BLaER1 (cell line): ENCODE measurements around the gene C7orf33.
"Not testable (repeated sequence)": the region's sequence is repeated elsewhere in the genome, so short reads cannot be mapped to it uniquely, and the experiment has no call there.

Experiments
- H3K27ac ChIP-seq: shearing (Covaris generic); formaldehyde crosslinking; 2 replicates; pipeline ENCODE4 v1.8.1; 2022
- H3K27me3 ChIP-seq: shearing (Covaris generic); formaldehyde crosslinking; 2 replicates; pipeline ENCODE4 v1.8.1; 2022
- H3K36me3 ChIP-seq: shearing (Covaris generic); formaldehyde crosslinking; 2 replicates; pipeline ENCODE4 v1.8.1; 2022
- H3K4me1 ChIP-seq: shearing (Covaris generic); formaldehyde crosslinking; 2 replicates; pipeline ENCODE4 v1.8.1; 2022
- H3K4me2 ChIP-seq: shearing (Covaris generic); formaldehyde crosslinking; 2 replicates; pipeline ENCODE4 v1.8.1; 2022
- H3K4me3 ChIP-seq: shearing (Covaris generic); formaldehyde crosslinking; 2 replicates; pipeline ENCODE4 v1.8.1; 2022
- H3K9ac ChIP-seq: shearing (Covaris generic); formaldehyde crosslinking; 2 replicates; pipeline ENCODE4 v1.8.1; 2022
- H3K9me3 ChIP-seq: shearing (Covaris generic); formaldehyde crosslinking; 2 replicates; pipeline ENCODE4 v1.8.1; 2022
- H4K20me1 ChIP-seq: shearing (Covaris generic); formaldehyde crosslinking; 2 replicates; pipeline ENCODE4 v1.8.1; 2022
- Cebpa-rat ChIP-seq: shearing (Covaris generic); IDR thresholded peaks from 2 replicates; pipeline ENCODE4 v1.8.1; 2022

C7orf33 gene

GRCh38 chr7:148575640-148576411 is 14.7 kb upstream of the C7orf33 start:
- Histone ChIP-seq H4K20me1 (no peaks in the 10 kb centered on the region), H3K9ac (no peak overlapping the region), H3K27me3 (no peaks in the 10 kb centered on the region), H3K4me3 (no peak overlapping the region), H3K36me3 (no peaks in the 10 kb centered on the region), H3K9me3 (no peaks in the 10 kb centered on the region), H3K4me2 (no peak overlapping the region), H3K27ac (no peak overlapping the region), H3K4me1 (no peaks in the 10 kb centered on the region)
- TF ChIP-seq Cebpa-rat: no peak

GRCh38 chr7:148579366-148579765 is 11.2 kb upstream of the C7orf33 start:
- H3K4me1 ChIP-seq: no peaks in the 10 kb centered on the region
- no peak overlapping the region for H3K4me2 ChIP-seq
- no peaks in the 10 kb centered on the region for H3K36me3 ChIP-seq
- TF ChIP-seq Cebpa-rat: no peak
- no peak overlapping the region for H3K9ac ChIP-seq
- H4K20me1 ChIP-seq: no peaks in the 10 kb centered on the region
- H3K27ac ChIP-seq: no peak overlapping the region
- no peak overlapping the region for H3K4me3 ChIP-seq
- no peaks in the 10 kb centered on the region for H3K27me3 ChIP-seq
- no peaks in the 10 kb centered on the region for H3K9me3 ChIP-seq

GRCh38 chr7:148580446-148580845 is 10.1 kb upstream of the C7orf33 start:
- no peak for TF ChIP-seq Cebpa-rat
- no peak overlapping the region for H3K4me3 ChIP-seq
- H3K4me1 ChIP-seq: no peaks in the 10 kb centered on the region
- H4K20me1 ChIP-seq: no peaks in the 10 kb centered on the region
- no peak overlapping the region for H3K27ac ChIP-seq
- H3K4me2 ChIP-seq: no peak overlapping the region
- H3K9me3 ChIP-seq: no peaks in the 10 kb centered on the region
- no peak overlapping the region for H3K9ac ChIP-seq
- no peaks in the 10 kb centered on the region for H3K36me3 ChIP-seq
- no peaks in the 10 kb centered on the region for H3K27me3 ChIP-seq

GRCh38 chr7:148581624-148582023 is 8.9 kb upstream of the C7orf33 start:
- no peak for TF ChIP-seq Cebpa-rat
- Histone ChIP-seq H3K36me3 (no peaks in the 10 kb centered on the region), H3K27me3 (no peaks in the 10 kb centered on the region), H3K9me3 (no peaks in the 10 kb centered on the region), H4K20me1 (no peaks in the 10 kb centered on the region), H3K9ac (no peak overlapping the region), H3K4me2 (no peak overlapping the region), H3K27ac (no peak overlapping the region), H3K4me3 (no peak overlapping the region), H3K4me1 (no peaks in the 10 kb centered on the region)

GRCh38 chr7:148584154-148584827 is 6.3 kb upstream of the C7orf33 start:
- Histone ChIP-seq H3K36me3 (no peaks in the 10 kb centered on the region), H3K4me2 (no peak overlapping the region), H3K27me3 (no peaks in the 10 kb centered on the region), H3K4me1 (peaks cover 10% of the 10 kb centered on the region), H3K4me3 (no peak overlapping the region), H3K9me3 (no peaks in the 10 kb centered on the region), H3K27ac (no peak overlapping the region), H3K9ac (no peak overlapping the region), H4K20me1 (no peaks in the 10 kb centered on the region)
- TF ChIP-seq Cebpa-rat: no peak

GRCh38 chr7:148585399-148585798 is 5.2 kb upstream of the C7orf33 start:
- Histone ChIP-seq H3K4me1 (peaks cover 10% of the 10 kb centered on the region), H3K36me3 (no peaks in the 10 kb centered on the region), H3K4me2 (no peak overlapping the region), H3K27me3 (no peaks in the 10 kb centered on the region), H4K20me1 (no peaks in the 10 kb centered on the region), H3K27ac (no peak overlapping the region), H3K9ac (no peak overlapping the region), H3K4me3 (no peak overlapping the region), H3K9me3 (no peaks in the 10 kb centered on the region)
- TF ChIP-seq Cebpa-rat: no peak

GRCh38 chr7:148587076-148587475 is 3.5 kb upstream of the C7orf33 start:
- H3K27me3 ChIP-seq: no peaks in the 10 kb centered on the region
- H3K36me3 ChIP-seq: no peaks in the 10 kb centered on the region
- H3K4me3 ChIP-seq: no peak overlapping the region
- no peak for TF ChIP-seq Cebpa-rat
- no peak overlapping the region for H3K27ac ChIP-seq
- H3K4me2 ChIP-seq: peak overlapping the region; percentile 23; the same call in 1 of the 2 replicates
- no peaks in the 10 kb centered on the region for H3K9me3 ChIP-seq
- peaks cover 10% of the 10 kb centered on the region for H3K4me1 ChIP-seq
- no peaks in the 10 kb centered on the region for H4K20me1 ChIP-seq
- H3K9ac ChIP-seq: no peak overlapping the region

GRCh38 chr7:148588168-148588567 is 2.4 kb upstream of the C7orf33 start:
- no peak for TF ChIP-seq Cebpa-rat

GRCh38 chr7:148588670-148589131 is 1.9 kb upstream of the C7orf33 start:
- no peak overlapping the region for H3K4me3 ChIP-seq
- no peak overlapping the region for H3K27ac ChIP-seq
- no peak overlapping the region for H3K4me2 ChIP-seq
- 0 out of 2 replicates have a peak, but pooled peaks cover 2% of the 10 kb centered on the region for H3K9me3 ChIP-seq
- H3K27me3 ChIP-seq: no peaks in the 10 kb centered on the region
- H4K20me1 ChIP-seq: no peaks in the 10 kb centered on the region
- peaks cover 10% of the 10 kb centered on the region for H3K4me1 ChIP-seq
- no peak for TF ChIP-seq Cebpa-rat
- H3K9ac ChIP-seq: no peak overlapping the region
- H3K36me3 ChIP-seq: no peaks in the 10 kb centered on the region

More at GRCh38 chr7:148588168-148588567, 2.4 kb upstream of the C7orf33 start:
- peaks cover 10% of the 10 kb centered on the region for H3K4me1 ChIP-seq
- H3K4me3 ChIP-seq: no peak overlapping the region
- no peak overlapping the region for H3K4me2 ChIP-seq
- H3K27ac ChIP-seq: no peak overlapping the region
- H3K27me3 ChIP-seq: no peaks in the 10 kb centered on the region
- no peaks in the 10 kb centered on the region for H4K20me1 ChIP-seq
- no peak overlapping the region for H3K9ac ChIP-seq
- H3K36me3 ChIP-seq: no peaks in the 10 kb centered on the region
- no peaks in the 10 kb centered on the region for H3K9me3 ChIP-seq

- TF ChIP-seq Cebpa-rat: no peak
- Histone ChIP-seq H3K4me2 (no peak overlapping the region), H3K4me3 (no peak overlapping the region), H3K9me3 (peaks cover 8% of the 10 kb centered on the region; the same call in 1 of the 2 replicates), H3K27ac (no peak overlapping the region), H4K20me1 (no peaks in the 10 kb centered on the region), H3K9ac (no peak overlapping the region), H3K36me3 (no peaks in the 10 kb centered on the region), H3K27me3 (no peaks in the 10 kb centered on the region), H3K4me1 (peaks cover 10% of the 10 kb centered on the region)
Observed at GRCh38 chr7:148589640-148590039, 926 bp upstream of the C7orf33 start.

GRCh38 chr7:148596354-148596753 is 5.8 kb downstream of the C7orf33 start:
- H3K27ac ChIP-seq, H3K4me1 ChIP-seq: not testable (repeated sequence)
- H3K9me3 ChIP-seq: peaks cover 32% of the 10 kb centered on the region

More at GRCh38 chr7:148596354-148596753, 5.8 kb downstream of the C7orf33 start:
- H4K20me1 ChIP-seq, H3K4me2 ChIP-seq, H3K4me3 ChIP-seq, H3K36me3 ChIP-seq, H3K9ac ChIP-seq, H3K27me3 ChIP-seq: not testable (repeated sequence)
